Neuron (in vitro differentiated cells): ENCODE results near the gene KLHDC1.
A peak's percentile ranks its signal among the peaks of the same experiment; 100 is the strongest.
"Not testable (repeated sequence)": the region's sequence is repeated elsewhere in the genome, so short reads cannot be mapped to it uniquely, and the experiment has no call there.

Experiments
- H2AFZ ChIP-seq: one replicate; pipeline ENCODE4 v1.6.1; 2013; ENCODE audit warnings: low read depth, mild to moderate bottlenecking, inconsistent platforms, low read length, moderate library complexity
- H3K27me3 ChIP-seq: one replicate; pipeline ENCODE4 v1.6.1; 2013; ENCODE audit warnings: low read length; ENCODE audit not compliant: insufficient read depth
- H3K36me3 ChIP-seq: one replicate; pipeline ENCODE4 v1.6.1; 2013; ENCODE audit warnings: low read length; ENCODE audit not compliant: insufficient read depth
- H3K4me1 ChIP-seq: one replicate; pipeline ENCODE4 v1.6.1; 2013; ENCODE audit warnings: low read length; ENCODE audit not compliant: insufficient read depth
- H3K4me3 ChIP-seq: 2 replicates; pipeline ENCODE4 v1.5.1; 2013; ENCODE audit warnings: mild to moderate bottlenecking, low read length, moderate library complexity
- H3K9me3 ChIP-seq: one replicate; pipeline ENCODE4 v1.6.1; 2013; ENCODE audit warnings: low read length

The KLHDC1 gene

GRCh38 chr14:49691031-49691430 lies 1.9 kb upstream of the KLHDC1 start:
- Histone ChIP-seq H3K4me1 (peaks cover 4% of the 10 kb centered on the region), H2AFZ (no peak overlapping the region), H3K27me3 (no peaks in the 10 kb centered on the region), H3K36me3 (no peaks in the 10 kb centered on the region), H3K9me3 (peaks cover 3% of the 10 kb centered on the region), H3K4me3 (no peak overlapping the region)

GRCh38 chr14:49692193-49692757 lies 645 bp upstream of the KLHDC1 start:
- Histone ChIP-seq H3K4me1 (peaks cover 2% of the 10 kb centered on the region), H3K9me3 (peaks cover 3% of the 10 kb centered on the region), H3K27me3 (no peaks in the 10 kb centered on the region), H3K4me3 (peak overlapping the region; percentile 46), H2AFZ (peak overlapping the region; percentile 69), H3K36me3 (no peaks in the 10 kb centered on the region)

GRCh38 chr14:49693735-49694124 lies 810 bp downstream of the KLHDC1 start:
- H3K27me3 ChIP-seq, H3K36me3 ChIP-seq, H2AFZ ChIP-seq, H3K9me3 ChIP-seq, H3K4me1 ChIP-seq: not testable (repeated sequence)
- peak overlapping the region; percentile 46 for H3K4me3 ChIP-seq

GRCh38 chr14:49702725-49703124 lies 9.8 kb downstream of the KLHDC1 start:
- Histone ChIP-seq H3K36me3 (no peaks in the 10 kb centered on the region), H3K4me1 (no peaks in the 10 kb centered on the region), H3K9me3 (no peaks in the 10 kb centered on the region), H3K27me3 (no peaks in the 10 kb centered on the region), H3K4me3 (no peak overlapping the region), H2AFZ (no peak overlapping the region)

GRCh38 chr14:49703965-49704364 lies 11.0 kb downstream of the KLHDC1 start:
- Histone ChIP-seq H3K4me1 (no peaks in the 10 kb centered on the region), H3K4me3 (no peak overlapping the region), H3K36me3 (no peaks in the 10 kb centered on the region), H3K27me3 (no peaks in the 10 kb centered on the region), H3K9me3 (no peaks in the 10 kb centered on the region), H2AFZ (no peak overlapping the region)

- not testable (repeated sequence) for H3K4me1 ChIP-seq, H3K27me3 ChIP-seq, H3K4me3 ChIP-seq, H2AFZ ChIP-seq, H3K36me3 ChIP-seq, H3K9me3 ChIP-seq
Observed at GRCh38 chr14:49704471-49704870, 11.6 kb downstream of the KLHDC1 start.

- H3K9me3 ChIP-seq, H3K4me3 ChIP-seq, H3K4me1 ChIP-seq, H3K27me3 ChIP-seq, H3K36me3 ChIP-seq, H2AFZ ChIP-seq: not testable (repeated sequence)
Observed at GRCh38 chr14:49710993-49711392, 18.1 kb downstream of the KLHDC1 start.

- H3K27me3 ChIP-seq = no peaks in the 10 kb centered on the region
Observed at GRCh38 chr14:49720744-49721143, 27.8 kb downstream of the KLHDC1 start.

GRCh38 chr14:49721733-49722435 lies 29.0 kb downstream of the KLHDC1 start:
- not testable (repeated sequence) for H2AFZ ChIP-seq, H3K4me1 ChIP-seq, H3K36me3 ChIP-seq, H3K9me3 ChIP-seq, H3K4me3 ChIP-seq, H3K27me3 ChIP-seq

More at GRCh38 chr14:49720744-49721143, 27.8 kb downstream of the KLHDC1 start:
- H3K9me3 ChIP-seq = no peaks in the 10 kb centered on the region
- H3K4me3 ChIP-seq = no peak overlapping the region
- no peak overlapping the region for H2AFZ ChIP-seq
- H3K36me3 ChIP-seq = no peaks in the 10 kb centered on the region
- no peaks in the 10 kb centered on the region for H3K4me1 ChIP-seq

- no peaks in the 10 kb centered on the region for H3K36me3 ChIP-seq
- no peaks in the 10 kb centered on the region for H3K27me3 ChIP-seq
- no peaks in the 10 kb centered on the region for H3K4me1 ChIP-seq
- no peak overlapping the region for H3K4me3 ChIP-seq
- no peak overlapping the region for H2AFZ ChIP-seq
- no peaks in the 10 kb centered on the region for H3K9me3 ChIP-seq
Observed at GRCh38 chr14:49727171-49727570, 34.3 kb downstream of the KLHDC1 start.

- Histone ChIP-seq H3K4me3 (no peak overlapping the region), H2AFZ (no peak overlapping the region), H3K36me3 (no peaks in the 10 kb centered on the region), H3K4me1 (no peaks in the 10 kb centered on the region), H3K27me3 (no peaks in the 10 kb centered on the region), H3K9me3 (no peaks in the 10 kb centered on the region)
Observed at GRCh38 chr14:49732896-49733295, 40.0 kb downstream of the KLHDC1 start.

GRCh38 chr14:49733836-49734235 lies 40.9 kb downstream of the KLHDC1 start:
- H3K4me1 ChIP-seq = no peaks in the 10 kb centered on the region

GRCh38 chr14:49735669-49736068 lies 42.7 kb downstream of the KLHDC1 start:
- not testable (repeated sequence) for H3K4me3 ChIP-seq, H3K9me3 ChIP-seq, H3K36me3 ChIP-seq, H3K4me1 ChIP-seq, H2AFZ ChIP-seq, H3K27me3 ChIP-seq

More at GRCh38 chr14:49733836-49734235, 40.9 kb downstream of the KLHDC1 start:
- Histone ChIP-seq H3K9me3 (no peaks in the 10 kb centered on the region), H2AFZ (no peak overlapping the region), H3K36me3 (no peaks in the 10 kb centered on the region), H3K4me3 (no peak overlapping the region), H3K27me3 (no peaks in the 10 kb centered on the region)

GRCh38 chr14:49745191-49745590 lies 52.3 kb downstream of the KLHDC1 start:
- H2AFZ ChIP-seq = no peak overlapping the region
- H3K36me3 ChIP-seq = no peaks in the 10 kb centered on the region
- no peaks in the 10 kb centered on the region for H3K4me1 ChIP-seq
- no peaks in the 10 kb centered on the region for H3K27me3 ChIP-seq
- no peaks in the 10 kb centered on the region for H3K9me3 ChIP-seq
- no peak overlapping the region for H3K4me3 ChIP-seq
